Endothelial cell of umbilical vein (primary cell): Measurements from ENCODE around the gene PITPNB. TPM values are rescaled to one million over a fixed set of nuclear protein-coding genes. Genes with fewer than 3 reads are reported as not detected.

Experiments
- BruUV-seq: library from RNA; stranded (reverse); fragments of 400-500 nt; replicated peaks from 2 replicates; lab custom pipeline; 2021; lab: Mats Ljungman, UMichigan
- CTCF ChIA-PET: fragments of 300-600, 350-600 bp; sonication (Branson Sonifier 250); formaldehyde crosslinking; loops from one replicate; lab custom pipeline; 2021; ENCODE audit warnings: antibody characterized with exemption, inconsistent platforms; lab: Charles Lee
- POLR2A ChIA-PET: fragments of 300-600, 350-600 bp; sonication (Branson Sonifier 250); formaldehyde crosslinking; loops from one replicate; lab custom pipeline; 2021; ENCODE audit warnings: antibody characterized with exemption, inconsistent platforms; lab: Charles Lee
- DNase-seq: peaks from one replicate; pipeline ENCODE4 v3.0.0-alpha.2; 2011; ENCODE audit warnings: low read depth, low spot score
- FAIRE-seq: peaks from 2 replicates; lab custom pipeline; 2011; peaks lifted over from hg19 to GRCh38; lab: Jason Lieb, UNC
- H2AFZ ChIP-seq: 2 replicates; pipeline ENCODE4 v1.6.0; 2012; ENCODE audit warnings: low read depth, low read length, control low read depth, inconsistent platforms
- H3K27ac ChIP-seq: 2 replicates; pipeline ENCODE4 v1.5.1; 2011; ENCODE audit warnings: low read depth, mild to moderate bottlenecking, control low read depth, low read length, moderate library complexity; ENCODE audit not compliant: insufficient read depth
- H3K27me3 ChIP-seq, 2 experiments: 2 replicates each; pipeline versions ENCODE4 v1.6.0 to v1.6.1; 2011; ENCODE audit warnings: low read length in 2 of 2, mixed read lengths in 1 of 2; ENCODE audit not compliant: control insufficient read depth in 2 of 2, insufficient read depth in 2 of 2
- H3K36me3 ChIP-seq, 2 experiments: 2 replicates in 1 of 2; 3 replicates in 1 of 2; pipeline ENCODE4 v1.5.1; 2011; ENCODE audit warnings: low read length in 2 of 2, mild to moderate bottlenecking in 1 of 2, moderate library complexity in 1 of 2; ENCODE audit not compliant: control insufficient read depth in 2 of 2, insufficient read depth in 2 of 2; ENCODE audit errors: extremely low read depth in 1 of 2
- H3K4me1 ChIP-seq: 3 replicates; pipeline ENCODE4 v1.5.1; 2011; ENCODE audit warnings: mild to moderate bottlenecking, low read length; ENCODE audit not compliant: control insufficient read depth, insufficient read depth; ENCODE audit errors: extremely low read depth
- H3K4me2 ChIP-seq: 2 replicates; pipeline ENCODE4 v1.6.1; 2011; ENCODE audit warnings: low read length, control low read depth, mixed read lengths; ENCODE audit not compliant: insufficient read depth
- H3K4me3 ChIP-seq, 3 experiments: fragments of 200-600 bp in 1 of 3; sonication (generic), shearing (Covaris generic) in 1 of 3; replicated peaks in 1 of 3; 2 replicates each; pipeline ENCODE4 v1.5.1; 2011 to 2016; ENCODE audit warnings: control low read depth in 3 of 3, low read length in 3 of 3, mild to moderate bottlenecking in 2 of 3, inconsistent platforms in 1 of 3, low read depth in 1 of 3, moderate library complexity in 1 of 3; ENCODE audit not compliant: insufficient read depth in 1 of 3
- H3K79me2 ChIP-seq: 2 replicates; pipeline ENCODE4 v1.6.0; 2012; ENCODE audit warnings: low read length, inconsistent platforms; ENCODE audit not compliant: control insufficient read depth, insufficient read depth
- H3K9ac ChIP-seq: replicated peaks from 2 replicates; pipeline ENCODE3; 2011; ENCODE audit warnings: low read length, control low read depth; ENCODE audit not compliant: insufficient read depth; ENCODE audit errors: extremely low read depth
- H3K9me1 ChIP-seq: replicated peaks from 3 replicates; pipeline ENCODE4 v1.6.0; 2011; ENCODE audit warnings: mild to moderate bottlenecking, low read length; ENCODE audit not compliant: control insufficient read depth, insufficient read depth; ENCODE audit errors: extremely low read depth
- H3K9me3 ChIP-seq: replicated peaks from 2 replicates; pipeline ENCODE4 v1.5.1; 2012; ENCODE audit warnings: low read length, inconsistent platforms; ENCODE audit not compliant: control insufficient read depth, insufficient read depth
- H4K20me1 ChIP-seq: replicated peaks from 2 replicates; pipeline ENCODE3; 2011; ENCODE audit warnings: mild to moderate bottlenecking, low read length; ENCODE audit not compliant: control insufficient read depth, insufficient read depth; ENCODE audit errors: extremely low read depth
- EZH2 ChIP-seq: IDR thresholded peaks from 2 replicates; pipeline ENCODE4 v1.6.1; 2012; ENCODE audit warnings: borderline replicate concordance, low read depth, mild to moderate bottlenecking, moderate library complexity, low read length, inconsistent platforms; ENCODE audit not compliant: severe bottlenecking
- FOS ChIP-seq: IDR thresholded peaks from 2 replicates; pipeline ENCODE4 v1.6.1; 2011; ENCODE audit warnings: mild to moderate bottlenecking, low read length, moderate library complexity, borderline replicate concordance; ENCODE audit not compliant: insufficient read depth
- GATA2 ChIP-seq: IDR thresholded peaks from 2 replicates; pipeline ENCODE4 v1.7.0; 2011; ENCODE audit warnings: low read depth, mild to moderate bottlenecking, moderate library complexity, mixed read lengths, low read length; ENCODE audit not compliant: insufficient read length, insufficient read depth
- MYC ChIP-seq: IDR thresholded peaks from one replicate; pipeline ENCODE4 v1.6.1; 2011; ENCODE audit warnings: mild to moderate bottlenecking, low read depth, low read length
- dilution Hi-C: fragments of 300-500 bp; cut with MboI; formaldehyde crosslinking; loops from one replicate; pipeline ENCODE4 v1.15.0; 2019; ENCODE audit warnings: low sequenced_read_pairs; ENCODE audit not compliant: extremely low pct_ligation_motif_present
- intact Hi-C: fragments of 100-400 bp; cut with micrococcal nuclease; formaldehyde crosslinking; loops from one replicate; pipeline ENCODE4 v1.10.0; 2022
- polyA plus RNA-seq, 4 experiments: library from polyadenylated mRNA; depleted of rRNA in 3 of 4; stranded (reverse) in 3 of 4; unstranded in 1 of 4; fragments of >200 nt; gene quantifications; 2 replicates each; pipeline versions ENCODE4 v1.2.1 to v1.2.3, GENCODE V29; 2011 to 2012; ENCODE audit warnings: missing spikeins in 1 of 4
- total RNA-seq: library from RNA; stranded (reverse); gene quantifications from 2 replicates; pipeline ENCODE4 v1.2.3, GENCODE V29; 2021
- TF ChIP-seq, protein P1 (sequence below), 2 donors: IDR thresholded peaks; 1 replicate in 1 of 2; 2 replicates in 1 of 2; pipeline ENCODE4 v1.5.1; 2011; ENCODE audit warnings: low read length in 2 of 2, mild to moderate bottlenecking in 2 of 2, moderate library complexity in 2 of 2, control low read depth in 1 of 2, inconsistent platforms in 1 of 2, low read depth in 1 of 2; ENCODE audit not compliant: insufficient read depth in 1 of 2; ENCODE audit errors: extremely low read depth in 1 of 2
- TF ChIP-seq, protein P2 (sequence below): IDR thresholded peaks from 2 replicates; pipeline ENCODE4 v1.6.1; 2011; ENCODE audit not compliant: insufficient read depth, insufficient read length

The PITPNB gene
- total and polyA plus RNA-seq, 2 donors (not counting 3 experiments of a cell fraction or from before 2014, with no cell fraction given): 29.7 to 108 TPM

DNA sequence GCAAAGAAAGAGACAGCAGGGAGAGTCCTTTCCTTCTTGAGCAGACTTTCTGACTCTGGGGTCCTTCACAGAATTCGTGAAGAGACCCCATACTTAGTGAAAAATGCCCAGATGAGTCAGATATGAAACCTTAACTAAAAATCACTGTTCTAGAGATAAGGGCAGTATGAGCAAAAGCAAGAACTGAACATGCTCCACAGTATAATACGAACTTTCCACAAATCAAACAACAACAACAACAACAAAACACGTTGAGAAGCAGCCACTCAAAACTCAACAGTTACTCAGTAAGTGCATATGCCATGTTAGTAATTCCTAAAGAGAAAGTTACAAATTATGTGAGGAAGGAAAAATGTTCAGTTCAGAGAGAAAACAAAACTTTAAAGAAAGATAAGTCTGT, 44.3 kb downstream of the PITPNB start:
- Histone ChIP-seq H3K79me2 (peaks cover 66% of the 10 kb centered on the region), H3K27ac (no peak overlapping the region), H3K4me2 (no peak overlapping the region), H3K4me1 (no peaks in the 10 kb centered on the region), H2AFZ (no peak overlapping the region), H4K20me1 (peaks cover 3% of the 10 kb centered on the region), H3K9ac (no peak overlapping the region), H3K9me3 (no peaks in the 10 kb centered on the region), H3K4me3 (no peak overlapping the region), H3K9me1 (no peaks in the 10 kb centered on the region), H3K36me3 (peaks cover 14 to 21% of the 10 kb centered on the region in 2 experiments), H3K27me3 (no peaks in the 10 kb centered on the region)
- dilution Hi-C loops (no loop called here), intact Hi-C loops (no loop called here)
- ChIA-PET CTCF (interaction anchor here (0.8 to 1.0 kb wide), 4 partner anchors 12 to 134 kb away, joined by 3 to 4 read pairs (median 3); no protein-coding TSS in a partner anchor), POLR2A (no interaction called here)
- FAIRE-seq (no peak), DNase-seq (no peak)
- TF ChIP-seq, protein P1, sequence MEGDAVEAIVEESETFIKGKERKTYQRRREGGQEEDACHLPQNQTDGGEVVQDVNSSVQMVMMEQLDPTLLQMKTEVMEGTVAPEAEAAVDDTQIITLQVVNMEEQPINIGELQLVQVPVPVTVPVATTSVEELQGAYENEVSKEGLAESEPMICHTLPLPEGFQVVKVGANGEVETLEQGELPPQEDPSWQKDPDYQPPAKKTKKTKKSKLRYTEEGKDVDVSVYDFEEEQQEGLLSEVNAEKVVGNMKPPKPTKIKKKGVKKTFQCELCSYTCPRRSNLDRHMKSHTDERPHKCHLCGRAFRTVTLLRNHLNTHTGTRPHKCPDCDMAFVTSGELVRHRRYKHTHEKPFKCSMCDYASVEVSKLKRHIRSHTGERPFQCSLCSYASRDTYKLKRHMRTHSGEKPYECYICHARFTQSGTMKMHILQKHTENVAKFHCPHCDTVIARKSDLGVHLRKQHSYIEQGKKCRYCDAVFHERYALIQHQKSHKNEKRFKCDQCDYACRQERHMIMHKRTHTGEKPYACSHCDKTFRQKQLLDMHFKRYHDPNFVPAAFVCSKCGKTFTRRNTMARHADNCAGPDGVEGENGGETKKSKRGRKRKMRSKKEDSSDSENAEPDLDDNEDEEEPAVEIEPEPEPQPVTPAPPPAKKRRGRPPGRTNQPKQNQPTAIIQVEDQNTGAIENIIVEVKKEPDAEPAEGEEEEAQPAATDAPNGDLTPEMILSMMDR (IDR thresholded peaks at IDR 0.05; ENCODE audit: extremely low read depth in 1 of 2, insufficient read depth in 1 of 2, low read depth in 1 of 2, low read length in 2 of 2): no peak
- no peak for TF ChIP-seq GATA2
- TF ChIP-seq FOS: no peak
- TF ChIP-seq EZH2: no peak
- TF ChIP-seq, protein P2, sequence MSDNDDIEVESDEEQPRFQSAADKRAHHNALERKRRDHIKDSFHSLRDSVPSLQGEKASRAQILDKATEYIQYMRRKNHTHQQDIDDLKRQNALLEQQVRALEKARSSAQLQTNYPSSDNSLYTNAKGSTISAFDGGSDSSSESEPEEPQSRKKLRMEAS: no peak
- no peak for TF ChIP-seq MYC
- BruUV-seq: no TSS peak
